Esophagus muscularis mucosa (tissue), 4 donors: ENCODE results near the gene BRD1. TPM values are rescaled to one million over a fixed set of nuclear protein-coding genes. Genes with fewer than 3 reads are reported as not detected.
A peak's percentile ranks its signal among the peaks of the same experiment; 100 is the strongest.

Experiments
- DNase-seq: peaks from one replicate; pipeline ENCODE4 v3.0.0-alpha.2; 2017; ENCODE audit errors: extremely low spot score
- H3K27ac ChIP-seq, 4 donors: fragments of 200-600 bp; sonication (generic); replicated peaks in 1 of 4; 1 replicate in 3 of 4; 2 replicates in 1 of 4; pipeline ENCODE4 v1.5.1; 2016 to 2019; ENCODE audit warnings: mild to moderate bottlenecking in 1 of 4
- H3K27me3 ChIP-seq, 4 donors: fragments of 200-600 bp; sonication (generic); one replicate each; pipeline versions ENCODE4 v1.5.1 to v1.6.0; 2016 to 2019
- H3K36me3 ChIP-seq, 4 donors: fragments of 200-600 bp; sonication (generic); one replicate each; pipeline ENCODE4 v1.5.1; 2016 to 2019
- H3K4me1 ChIP-seq, 4 donors: fragments of 200-600 bp; sonication (generic); one replicate each; pipeline ENCODE4 v1.5.1; 2016 to 2019
- H3K4me3 ChIP-seq, 4 donors: fragments of 200-600 bp; sonication (generic); 1 replicate in 2 of 4; 2 replicates in 2 of 4; pipeline ENCODE4 v1.5.1; 2016 to 2019; ENCODE audit warnings: mild to moderate bottlenecking in 4 of 4, moderate library complexity in 1 of 4
- H3K9me3 ChIP-seq, 4 donors: fragments of 200-600 bp; sonication (generic); 1 replicate in 3 of 4; 2 replicates in 1 of 4; pipeline ENCODE4 v1.5.1; 2016 to 2019
- EP300 ChIP-seq: sonication (generic); formaldehyde crosslinking; IDR thresholded peaks from one replicate; pipeline ENCODE4 v1.6.1; 2017; ENCODE audit warnings: antibody characterized with exemption
- POLR2A ChIP-seq: fragments of 450-650 bp; IDR thresholded peaks from one replicate; pipeline ENCODE4 v1.6.1; 2017; ENCODE audit warnings: antibody characterized with exemption, moderate library complexity, mild to moderate bottlenecking, low read depth
- POLR2AphosphoS5 ChIP-seq, 2 donors: sonication (generic); formaldehyde crosslinking; IDR thresholded peaks; one replicate each; pipeline ENCODE4 v1.6.1; 2017; ENCODE audit warnings: antibody characterized with exemption in 2 of 2
- WGBS: methylation state at CpG from one replicate; pipeline ENCODE4 v1.1.5; 2018; 5-methylcytosine and 5-hydroxymethylcytosine counted together
- intact Hi-C: fragments of 100-400 bp; cut with DNase I; formaldehyde crosslinking; loops from one replicate; pipeline ENCODE4 v1.15.1; 2023
- total RNA-seq, 4 donors: library from RNA; depleted of rRNA; stranded (reverse); fragments of >200 nt; gene quantifications; one replicate each; pipeline versions ENCODE4 v1.1.0 to v1.2.1, GENCODE V29; 2016
- TF ChIP-seq, protein P1 (sequence below), 3 experiments: fragments of 200-600 bp in 2 of 3; fragments of 450-650 bp in 1 of 3; sonication (generic) in 2 of 3; IDR thresholded peaks; one replicate each; pipeline ENCODE4 v1.5.1; 2017 to 2019; ENCODE audit warnings: antibody characterized with exemption in 3 of 3, mild to moderate bottlenecking in 2 of 3, moderate library complexity in 1 of 3

BRD1 gene
- total RNA-seq, 4 donors from 2014 or later, result 36.5 to 54.1 (median 51.4) TPM

DNA sequence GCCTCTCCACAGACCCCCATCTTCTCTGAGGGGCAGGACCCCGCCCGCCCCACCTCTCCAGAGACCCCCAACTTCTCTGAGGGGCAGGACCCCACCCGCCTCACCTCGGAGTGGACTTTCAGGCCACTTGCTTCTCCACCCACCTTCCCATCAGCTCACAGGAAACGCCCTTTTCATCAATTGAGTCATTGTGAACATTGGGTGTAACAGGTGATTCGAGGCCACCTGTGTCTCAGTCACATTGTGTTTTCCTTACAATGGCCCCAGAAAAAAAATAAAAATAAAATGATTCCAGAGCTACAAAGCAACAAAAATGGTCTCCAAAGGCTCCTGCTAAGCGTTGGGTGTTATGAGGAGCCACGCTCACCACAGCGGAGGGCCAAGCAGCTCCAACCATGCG lies 36.0 kb downstream of the BRD1 start:
- peak overlapping the region; percentile 17 to 60 (median 54) for H3K27ac ChIP-seq

DNA sequence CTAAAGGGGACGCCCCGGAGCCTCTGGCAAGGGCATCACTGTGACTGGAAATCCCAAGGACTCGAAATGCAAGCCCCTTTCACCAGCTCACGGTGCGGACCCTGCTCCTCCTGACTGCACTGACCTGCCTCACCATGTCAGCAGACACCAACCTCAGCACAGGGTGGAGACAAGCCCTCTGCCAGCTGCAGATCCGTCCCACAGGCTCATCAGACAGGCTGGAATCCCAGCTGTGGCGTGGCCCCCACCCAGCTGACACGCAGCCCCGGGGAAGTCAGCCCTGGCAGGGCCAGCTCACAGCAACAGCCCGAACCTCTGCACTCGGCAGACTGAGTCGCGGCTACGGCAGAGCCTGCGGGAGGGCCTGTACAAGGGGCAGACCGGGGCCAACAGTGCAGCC lies 36.8 kb downstream of the BRD1 start:
- Histone ChIP-seq H3K36me3 (peaks cover 37 to 82% (median 74%) of the 10 kb centered on the region in 4 donors), H3K4me1 (peaks cover 64 to 86% (median 83%) of the 10 kb centered on the region in 4 donors), H3K27ac (peak overlapping the region in 2 of 4 donors; percentile 0 to 7), H3K27me3 (no peaks in the 10 kb centered on the region), H3K9me3 (no peaks in the 10 kb centered on the region), H3K4me3 (no peak overlapping the region)
- no peak for TF ChIP-seq EP300
- peak in 1 of 2 donors; percentile 8 for TF ChIP-seq POLR2AphosphoS5 (IDR thresholded peaks at IDR 0.05)
- intact Hi-C loops, result loop anchor here (5.0 kb wide), 1 partner anchor 126 kb away; the partner anchor contains the start of genes ALG12 and CRELD2
- WGBS, result 71% methylated on average over 2 of the region's 16 CpGs
- no peak for DNase-seq

More for the DNA sequence above, 36.0 kb downstream of the BRD1 start:
- DNase-seq, result no peak
- 91% methylated on average over 10 of the region's 10 CpGs for WGBS
- intact Hi-C loops, result loop anchor here (5.0 kb wide), 1 partner anchor 126 kb away; the partner anchor contains the start of genes ALG12 and CRELD2
- Histone ChIP-seq H3K9me3 (no peaks in the 10 kb centered on the region), H3K4me3 (no peak overlapping the region), H3K27me3 (no peaks in the 10 kb centered on the region), H3K4me1 (peaks cover 57 to 79% (median 76%) of the 10 kb centered on the region in 4 donors), H3K36me3 (peaks cover 37 to 82% (median 74%) of the 10 kb centered on the region in 4 donors)
- TF ChIP-seq POLR2AphosphoS5 (IDR thresholded peaks at IDR 0.05) (no peak), POLR2A (no peak), EP300 (no peak)
- TF ChIP-seq, protein P1, sequence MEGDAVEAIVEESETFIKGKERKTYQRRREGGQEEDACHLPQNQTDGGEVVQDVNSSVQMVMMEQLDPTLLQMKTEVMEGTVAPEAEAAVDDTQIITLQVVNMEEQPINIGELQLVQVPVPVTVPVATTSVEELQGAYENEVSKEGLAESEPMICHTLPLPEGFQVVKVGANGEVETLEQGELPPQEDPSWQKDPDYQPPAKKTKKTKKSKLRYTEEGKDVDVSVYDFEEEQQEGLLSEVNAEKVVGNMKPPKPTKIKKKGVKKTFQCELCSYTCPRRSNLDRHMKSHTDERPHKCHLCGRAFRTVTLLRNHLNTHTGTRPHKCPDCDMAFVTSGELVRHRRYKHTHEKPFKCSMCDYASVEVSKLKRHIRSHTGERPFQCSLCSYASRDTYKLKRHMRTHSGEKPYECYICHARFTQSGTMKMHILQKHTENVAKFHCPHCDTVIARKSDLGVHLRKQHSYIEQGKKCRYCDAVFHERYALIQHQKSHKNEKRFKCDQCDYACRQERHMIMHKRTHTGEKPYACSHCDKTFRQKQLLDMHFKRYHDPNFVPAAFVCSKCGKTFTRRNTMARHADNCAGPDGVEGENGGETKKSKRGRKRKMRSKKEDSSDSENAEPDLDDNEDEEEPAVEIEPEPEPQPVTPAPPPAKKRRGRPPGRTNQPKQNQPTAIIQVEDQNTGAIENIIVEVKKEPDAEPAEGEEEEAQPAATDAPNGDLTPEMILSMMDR (IDR thresholded peaks at IDR 0.05), result no peak

DNA sequence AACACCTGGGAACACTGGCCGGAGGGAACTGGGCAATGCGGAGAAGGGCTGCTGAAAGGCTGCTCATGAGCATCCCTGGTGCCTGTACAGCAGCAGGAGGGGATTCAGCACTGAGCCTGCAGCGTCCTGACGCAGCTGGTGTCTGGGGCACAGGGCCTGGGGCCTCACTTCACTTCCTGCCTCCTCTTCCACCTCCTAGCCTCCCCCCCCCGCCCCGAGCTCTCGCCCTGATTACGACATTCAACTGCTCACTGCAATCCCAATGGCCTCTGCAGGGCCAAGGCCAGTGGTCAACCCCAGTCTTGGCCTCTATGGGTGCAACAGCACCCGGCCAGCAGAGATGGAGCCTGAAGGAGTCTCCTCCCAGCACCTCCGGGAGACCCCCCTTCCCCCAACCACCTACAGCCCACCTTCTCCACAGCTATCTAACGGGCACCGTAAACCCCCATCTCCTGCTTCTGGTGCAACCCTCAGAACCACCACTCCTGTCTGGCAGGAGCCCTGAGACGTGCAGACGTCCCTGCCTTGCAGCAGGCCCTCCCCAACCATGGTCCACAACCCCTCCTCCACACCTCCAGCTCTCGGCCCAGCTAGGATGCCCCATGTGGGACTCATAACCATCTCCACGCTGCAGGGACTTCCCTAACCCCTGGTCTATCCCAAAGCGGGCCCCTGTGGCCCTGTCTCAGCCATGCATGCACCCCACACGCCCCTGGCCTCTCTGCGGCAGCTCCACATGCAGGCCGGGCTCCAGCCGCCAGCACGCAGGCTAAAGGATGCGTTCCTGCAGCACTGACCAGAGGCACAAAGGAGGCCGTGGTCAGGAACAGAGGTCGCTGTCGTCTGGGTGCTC lies 38.2 kb downstream of the BRD1 start:
- H3K9me3 ChIP-seq, result no peaks in the 10 kb centered on the region
- H3K27ac ChIP-seq, result peak overlapping the region; percentile 34 to 73 (median 68)
- H3K4me1 ChIP-seq, result peaks cover 68 to 100% (median 92%) of the 10 kb centered on the region in 4 donors
- peak overlapping the region in 1 of 4 donors; percentile 42 for H3K4me3 ChIP-seq
- intact Hi-C loops, result loop anchor here (5.0 kb wide), 1 partner anchor 128 kb away; the partner anchor contains the start of genes ALG12 and CRELD2
- 69% methylated on average over 15 of the region's 26 CpGs for WGBS
- DNase-seq, result no peak
- TF ChIP-seq EP300 (no peak), POLR2AphosphoS5 (IDR thresholded peaks at IDR 0.05) (no peak), POLR2A (no peak)
- TF ChIP-seq, protein P1 (IDR thresholded peaks at IDR 0.05), result no peak
- H3K36me3 ChIP-seq, result peaks cover 28 to 82% (median 73%) of the 10 kb centered on the region in 4 donors
- no peaks in the 10 kb centered on the region for H3K27me3 ChIP-seq

- H3K4me1 ChIP-seq, result peaks cover 67 to 97% (median 85%) of the 10 kb centered on the region in 4 donors
- no peaks in the 10 kb centered on the region for H3K9me3 ChIP-seq
- no peak for DNase-seq
- peak in 1 of 2 donors; percentile 49 for TF ChIP-seq POLR2AphosphoS5 (IDR thresholded peaks at IDR 0.05)
- TF ChIP-seq EP300, result no peak
- intact Hi-C loops, result no loop called here
- H3K36me3 ChIP-seq, result peaks cover 28 to 82% (median 73%) of the 10 kb centered on the region in 4 donors
- H3K27me3 ChIP-seq, result no peaks in the 10 kb centered on the region
- H3K4me3 ChIP-seq, result no peak overlapping the region
- 28% methylated on average over 11 of the region's 11 CpGs for WGBS
- H3K27ac ChIP-seq, result peak overlapping the region; percentile 34 to 73 (median 68)
These were observed 39.2 kb downstream of the BRD1 start for GRCh38 chr22:49788504-49788903.

GRCh38 chr22:49787861-49788260 lies 39.8 kb downstream of the BRD1 start:
- DNase-seq, result no peak
- WGBS, result 87% methylated on average over 10 of the region's 10 CpGs
- H3K27me3 ChIP-seq, result no peaks in the 10 kb centered on the region
- intact Hi-C loops, result no loop called here
- H3K4me1 ChIP-seq, result peaks cover 61 to 90% (median 79%) of the 10 kb centered on the region in 4 donors
- no peak for TF ChIP-seq POLR2AphosphoS5 (IDR thresholded peaks at IDR 0.05)
- no peak for TF ChIP-seq POLR2A
- TF ChIP-seq, protein P1 (IDR thresholded peaks at IDR 0.05), result no peak
- no peak overlapping the region for H3K4me3 ChIP-seq
- H3K27ac ChIP-seq, result peak overlapping the region in 3 of 4 donors; percentile 67 to 73 (median 68)
- peaks cover 32 to 82% (median 73%) of the 10 kb centered on the region in 4 donors for H3K36me3 ChIP-seq
- H3K9me3 ChIP-seq, result no peaks in the 10 kb centered on the region
